Suprapubic skin (tissue), 4 donors: ENCODE data around the gene ADK. TPM values are rescaled to one million over a fixed set of nuclear protein-coding genes. Genes with fewer than 3 reads are reported as not detected.

Experiments
- DNase-seq, 2 donors: peaks; one replicate each; pipeline ENCODE4 v3.0.0-alpha.2; 2019; ENCODE audit warnings: low spot score in 2 of 2
- H3K27ac ChIP-seq: fragments of 200-600 bp; sonication (generic); one replicate; pipeline ENCODE4 v1.5.1; 2019
- H3K27me3 ChIP-seq: fragments of 200-600 bp; sonication (generic); one replicate; pipeline ENCODE4 v1.5.1; 2019
- H3K36me3 ChIP-seq: fragments of 200-600 bp; sonication (generic); one replicate; pipeline ENCODE4 v1.5.1; 2019
- H3K4me1 ChIP-seq: fragments of 200-600 bp; sonication (generic); one replicate; pipeline ENCODE4 v1.5.1; 2019
- H3K4me3 ChIP-seq: fragments of 200-600 bp; sonication (generic); one replicate; pipeline ENCODE4 v1.5.1; 2019; ENCODE audit warnings: mild to moderate bottlenecking
- H3K9me3 ChIP-seq: fragments of 200-600 bp; sonication (generic); one replicate; pipeline ENCODE4 v1.5.1; 2019
- EP300 ChIP-seq: sonication (generic); formaldehyde crosslinking; IDR thresholded peaks from one replicate; pipeline ENCODE4 v1.6.1; 2017; ENCODE audit warnings: antibody characterized with exemption
- POLR2A ChIP-seq, 2 donors: fragments of 450-650 bp; IDR thresholded peaks; one replicate each; pipeline ENCODE4 v1.6.1; 2017; ENCODE audit warnings: antibody characterized with exemption in 2 of 2, mild to moderate bottlenecking in 2 of 2, moderate library complexity in 2 of 2
- POLR2AphosphoS5 ChIP-seq, 3 donors: sonication (generic); formaldehyde crosslinking; IDR thresholded peaks; one replicate each; pipeline ENCODE4 v1.6.1; 2017; ENCODE audit warnings: antibody characterized with exemption in 3 of 3
- WGBS: methylation state at CpG from one replicate; pipeline ENCODE4 v1.1.5; 2018; 5-methylcytosine and 5-hydroxymethylcytosine counted together
- total RNA-seq, 4 donors: library from RNA; depleted of rRNA; stranded (reverse); fragments of >200 nt; gene quantifications; one replicate each; pipeline ENCODE4 v1.1.0, GENCODE V29; 2016
- TF ChIP-seq, protein P1 (sequence below), 2 donors: fragments of 200-600 bp in 1 of 2; fragments of 450-650 bp in 1 of 2; sonication (generic) in 1 of 2; IDR thresholded peaks; one replicate each; pipeline ENCODE4 v1.5.1; 2016 to 2019; ENCODE audit warnings: antibody characterized with exemption in 2 of 2, mild to moderate bottlenecking in 1 of 2, moderate library complexity in 1 of 2

The ADK gene
- total RNA-seq, 4 donors from 2014 or later, result 33.0 to 57.3 (median 48.0) TPM

DNA sequence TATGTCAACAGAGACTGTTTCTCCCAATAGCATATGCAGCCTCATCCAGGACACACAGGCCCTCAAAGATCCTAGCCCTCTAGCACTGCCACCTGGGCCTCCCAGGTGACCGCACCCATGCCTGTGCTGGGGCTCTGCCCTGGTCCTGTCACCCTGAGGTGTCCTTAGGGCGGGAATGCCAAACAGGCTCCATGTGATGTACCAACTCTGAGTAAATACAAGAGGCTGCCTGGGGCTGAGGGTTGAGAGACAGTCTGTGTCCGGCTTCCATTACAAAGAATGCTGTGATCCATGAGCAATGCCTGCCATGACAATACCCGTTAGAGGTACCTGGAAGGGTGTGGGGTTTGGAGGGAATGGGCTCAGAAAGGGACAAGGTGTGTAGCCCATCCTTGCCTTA lies 592.4 kb downstream of the ADK start:
- 86% methylated on average over 4 of the region's 4 CpGs for WGBS
- TF ChIP-seq POLR2A (IDR thresholded peaks at IDR 0.05) (no peak), POLR2AphosphoS5 (IDR thresholded peaks at IDR 0.05) (no peak), EP300 (no peak)
- TF ChIP-seq, protein P1, sequence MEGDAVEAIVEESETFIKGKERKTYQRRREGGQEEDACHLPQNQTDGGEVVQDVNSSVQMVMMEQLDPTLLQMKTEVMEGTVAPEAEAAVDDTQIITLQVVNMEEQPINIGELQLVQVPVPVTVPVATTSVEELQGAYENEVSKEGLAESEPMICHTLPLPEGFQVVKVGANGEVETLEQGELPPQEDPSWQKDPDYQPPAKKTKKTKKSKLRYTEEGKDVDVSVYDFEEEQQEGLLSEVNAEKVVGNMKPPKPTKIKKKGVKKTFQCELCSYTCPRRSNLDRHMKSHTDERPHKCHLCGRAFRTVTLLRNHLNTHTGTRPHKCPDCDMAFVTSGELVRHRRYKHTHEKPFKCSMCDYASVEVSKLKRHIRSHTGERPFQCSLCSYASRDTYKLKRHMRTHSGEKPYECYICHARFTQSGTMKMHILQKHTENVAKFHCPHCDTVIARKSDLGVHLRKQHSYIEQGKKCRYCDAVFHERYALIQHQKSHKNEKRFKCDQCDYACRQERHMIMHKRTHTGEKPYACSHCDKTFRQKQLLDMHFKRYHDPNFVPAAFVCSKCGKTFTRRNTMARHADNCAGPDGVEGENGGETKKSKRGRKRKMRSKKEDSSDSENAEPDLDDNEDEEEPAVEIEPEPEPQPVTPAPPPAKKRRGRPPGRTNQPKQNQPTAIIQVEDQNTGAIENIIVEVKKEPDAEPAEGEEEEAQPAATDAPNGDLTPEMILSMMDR (IDR thresholded peaks at IDR 0.05), result no peak
- no peaks in the 10 kb centered on the region for H3K9me3 ChIP-seq
- no peak for DNase-seq
- no peaks in the 10 kb centered on the region for H3K4me1 ChIP-seq
- no peaks in the 10 kb centered on the region for H3K36me3 ChIP-seq
- no peak overlapping the region for H3K27ac ChIP-seq
- no peaks in the 10 kb centered on the region for H3K27me3 ChIP-seq
- H3K4me3 ChIP-seq, result no peak overlapping the region

DNA sequence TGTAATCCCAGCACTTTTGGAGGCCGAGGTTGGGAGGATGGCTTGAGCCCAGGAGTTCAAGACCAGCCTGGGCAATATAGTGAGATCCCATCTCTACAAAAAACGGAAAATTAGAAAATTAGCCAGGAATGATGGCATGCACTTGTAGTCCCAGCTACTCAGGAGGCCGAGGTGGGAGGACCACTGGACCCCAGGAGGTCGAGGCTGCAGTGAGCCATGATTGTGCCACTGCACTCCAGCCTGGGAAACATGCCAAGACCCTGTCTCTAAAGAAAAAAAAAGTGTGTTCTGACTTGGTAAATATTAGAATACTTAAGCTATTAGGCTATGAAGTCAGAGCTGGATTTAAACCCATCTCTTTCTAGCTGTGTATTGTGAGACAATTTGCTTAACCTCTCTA lies 594.4 kb downstream of the ADK start:
- H3K4me3 ChIP-seq, result no peak overlapping the region
- H3K27me3 ChIP-seq, result no peaks in the 10 kb centered on the region
- TF ChIP-seq POLR2AphosphoS5 (IDR thresholded peaks at IDR 0.05), result no peak
- TF ChIP-seq EP300, result no peak
- TF ChIP-seq, protein P1 (IDR thresholded peaks at IDR 0.05), result no peak
- no peak for TF ChIP-seq POLR2A (IDR thresholded peaks at IDR 0.05)
- H3K27ac ChIP-seq, result no peak overlapping the region
- WGBS, result 86% methylated on average over 4 of the region's 4 CpGs
- no peaks in the 10 kb centered on the region for H3K36me3 ChIP-seq
- H3K9me3 ChIP-seq, result no peaks in the 10 kb centered on the region
- no peak for DNase-seq
- H3K4me1 ChIP-seq, result no peaks in the 10 kb centered on the region

DNA sequence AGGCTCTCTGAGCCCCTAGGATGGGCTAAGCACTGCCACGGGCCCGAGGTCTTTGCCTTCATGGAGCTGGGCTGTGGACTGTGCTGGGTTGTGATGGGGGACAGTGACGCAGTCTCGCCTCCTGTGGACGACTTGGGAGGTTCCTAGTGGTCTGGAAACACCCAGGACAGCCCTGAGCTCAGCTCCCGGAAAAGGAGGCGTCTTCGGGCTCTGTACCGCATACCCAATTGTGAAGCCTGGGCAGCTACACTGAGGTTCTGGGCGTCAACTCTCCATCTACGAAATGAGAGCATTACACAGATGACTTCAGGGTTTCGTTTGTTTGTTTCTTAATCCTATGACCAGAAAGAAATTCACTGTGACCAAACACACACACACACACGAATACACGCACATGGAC lies 595.8 kb downstream of the ADK start:
- Histone ChIP-seq H3K4me3 (no peak overlapping the region), H3K27ac (no peak overlapping the region), H3K9me3 (no peaks in the 10 kb centered on the region), H3K4me1 (no peaks in the 10 kb centered on the region), H3K36me3 (no peaks in the 10 kb centered on the region), H3K27me3 (no peaks in the 10 kb centered on the region)
- no peak for TF ChIP-seq POLR2A (IDR thresholded peaks at IDR 0.05)
- no peak for TF ChIP-seq EP300
- TF ChIP-seq, protein P1 (IDR thresholded peaks at IDR 0.05), result no peak
- TF ChIP-seq POLR2AphosphoS5 (IDR thresholded peaks at IDR 0.05), result no peak
- peak in 1 of 2 donors; percentile 66 for DNase-seq
- WGBS, result 88% methylated on average over 10 of the region's 14 CpGs

DNA sequence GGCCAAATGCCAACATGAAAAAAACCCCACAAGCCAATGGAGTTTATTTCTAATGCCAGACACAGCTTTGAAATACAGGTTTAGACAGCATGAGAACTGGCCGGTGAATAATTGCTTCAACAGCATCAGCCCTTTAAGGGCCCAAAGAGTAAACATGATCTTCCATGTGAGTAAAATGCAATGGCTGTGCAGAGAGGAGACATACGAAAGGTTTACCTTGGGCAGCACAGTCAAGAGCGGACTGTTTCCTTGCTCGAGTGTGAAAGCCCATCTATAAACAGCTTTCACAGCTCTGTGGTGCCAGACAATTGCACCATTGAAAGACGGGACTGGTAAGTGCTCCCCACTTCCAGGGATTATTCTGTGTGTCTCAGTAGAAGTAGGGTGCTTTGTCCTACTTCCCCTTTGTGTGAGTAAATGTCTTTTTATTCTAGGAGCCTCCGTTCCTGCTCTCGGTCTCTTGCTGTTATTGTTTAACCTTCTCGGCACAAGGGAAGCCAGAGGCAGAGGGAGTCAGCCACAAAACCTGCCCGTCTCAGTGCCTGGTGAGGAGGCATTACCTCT lies 597.5 kb downstream of the ADK start:
- Histone ChIP-seq H3K4me1 (no peaks in the 10 kb centered on the region), H3K4me3 (no peak overlapping the region), H3K9me3 (no peaks in the 10 kb centered on the region), H3K36me3 (no peaks in the 10 kb centered on the region), H3K27me3 (no peaks in the 10 kb centered on the region), H3K27ac (no peak overlapping the region)
- no peak for DNase-seq
- TF ChIP-seq POLR2A (IDR thresholded peaks at IDR 0.05) (no peak), POLR2AphosphoS5 (IDR thresholded peaks at IDR 0.05) (no peak), EP300 (no peak)
- TF ChIP-seq, protein P1 (IDR thresholded peaks at IDR 0.05), result no peak
- 79% methylated on average over 9 of the region's 9 CpGs for WGBS

DNA sequence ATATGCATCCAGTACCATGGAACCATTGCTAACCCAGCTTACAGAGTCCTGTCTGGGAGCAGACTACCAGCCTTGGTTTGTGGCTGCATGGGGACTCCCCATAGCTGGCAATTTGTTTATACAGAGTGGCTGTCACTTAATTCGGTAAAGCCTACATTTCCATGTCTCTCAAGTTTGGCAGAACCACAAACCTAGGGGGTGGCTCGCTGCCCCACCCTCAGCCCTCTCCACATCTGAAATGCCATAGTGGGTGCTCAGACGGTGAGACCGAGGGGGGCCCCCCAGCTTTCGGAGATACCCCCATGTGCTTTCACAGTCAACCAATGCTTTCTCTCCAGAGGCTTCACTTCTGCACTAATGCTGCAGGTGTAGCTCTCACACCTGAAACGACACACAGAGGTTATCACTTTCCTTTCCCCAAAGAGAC lies 599.8 kb downstream of the ADK start:
- DNase-seq, result no peak
- WGBS, result 87% methylated on average over 6 of the region's 6 CpGs
- no peaks in the 10 kb centered on the region for H3K36me3 ChIP-seq
- no peaks in the 10 kb centered on the region for H3K9me3 ChIP-seq
- H3K27me3 ChIP-seq, result no peaks in the 10 kb centered on the region
- H3K4me3 ChIP-seq, result no peak overlapping the region
- H3K4me1 ChIP-seq, result peaks cover 4% of the 10 kb centered on the region
- TF ChIP-seq POLR2AphosphoS5 (IDR thresholded peaks at IDR 0.05), result no peak
- TF ChIP-seq, protein P1 (IDR thresholded peaks at IDR 0.05), result no peak
- TF ChIP-seq POLR2A (IDR thresholded peaks at IDR 0.05), result no peak
- TF ChIP-seq EP300, result no peak
- H3K27ac ChIP-seq, result no peak overlapping the region
